IPS-18a (cell line): ENCODE results near the gene CCDC7.
"Not testable (repeated sequence)": the region's sequence is repeated elsewhere in the genome, so short reads cannot be mapped to it uniquely, and the experiment has no call there.

Experiments used
- H3K27ac ChIP-seq: one replicate; pipeline ENCODE4 v1.5.1; 2013; ENCODE audit warnings: low read length
- H3K27me3 ChIP-seq: one replicate; pipeline ENCODE4 v1.6.1; 2013; ENCODE audit warnings: mild to moderate bottlenecking, low read length; ENCODE audit not compliant: control insufficient read depth, insufficient read depth
- H3K36me3 ChIP-seq: one replicate; pipeline ENCODE4 v1.6.1; 2013; ENCODE audit warnings: low read depth, low read length; ENCODE audit not compliant: control insufficient read depth
- H3K4me1 ChIP-seq: one replicate; pipeline ENCODE4 v1.6.1; 2013; ENCODE audit warnings: low read depth, low read length; ENCODE audit not compliant: control insufficient read depth
- H3K4me3 ChIP-seq: one replicate; pipeline ENCODE4 v1.5.1; 2013; ENCODE audit warnings: low read length
- H3K9ac ChIP-seq: one replicate; pipeline ENCODE4 v1.6.1; 2013; ENCODE audit warnings: mild to moderate bottlenecking, low read length, moderate library complexity
- H3K9me3 ChIP-seq: one replicate; pipeline ENCODE4 v1.6.1; 2013; ENCODE audit warnings: low read depth, low read length; ENCODE audit not compliant: control insufficient read depth

The CCDC7 gene

DNA sequence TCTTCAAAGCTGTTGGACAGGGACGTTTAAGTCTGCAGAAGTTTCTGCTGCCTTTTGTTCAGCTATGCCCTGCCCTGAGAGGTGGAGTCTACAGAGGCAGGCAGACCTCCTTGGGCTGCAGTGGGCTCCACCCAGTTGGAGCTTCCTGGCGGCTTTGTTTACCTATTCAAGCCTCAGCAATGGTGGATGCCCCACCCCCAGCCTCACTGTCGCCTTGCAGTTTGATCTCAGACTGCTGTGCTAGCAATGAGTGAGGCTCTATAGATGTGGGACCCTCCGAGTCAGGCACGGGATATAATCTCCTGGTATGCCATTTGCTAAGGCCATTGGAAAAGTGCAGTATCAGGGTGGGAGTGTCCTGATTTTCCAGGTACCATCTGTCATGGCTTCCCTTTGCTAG, 152.1 kb downstream of the CCDC7 start:
- H3K27ac ChIP-seq, H3K9ac ChIP-seq, H3K36me3 ChIP-seq, H3K4me1 ChIP-seq, H3K4me3 ChIP-seq, H3K27me3 ChIP-seq: not testable (repeated sequence)
- H3K9me3 ChIP-seq: peaks cover 16% of the 10 kb centered on the region

DNA sequence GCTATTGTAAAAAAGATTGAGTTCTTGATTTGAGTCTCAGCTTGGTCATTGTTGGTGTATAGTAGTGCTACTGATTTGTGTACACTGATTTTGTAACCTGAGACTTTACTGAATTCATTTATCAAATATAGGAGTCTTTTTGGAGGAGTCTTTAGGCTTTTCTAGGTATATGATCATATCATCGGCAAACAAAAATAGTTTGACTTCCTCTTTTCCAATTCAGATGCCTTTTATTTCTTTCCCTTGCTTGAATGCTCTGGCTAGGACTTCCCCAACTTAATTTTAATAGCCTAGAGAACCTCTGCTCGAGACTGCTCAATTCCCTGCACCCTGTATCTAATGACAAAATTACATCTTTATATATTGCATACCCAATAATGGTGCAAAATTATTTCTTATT, 154.4 kb downstream of the CCDC7 start:
- H3K4me3 ChIP-seq: no peak overlapping the region
- H3K27me3 ChIP-seq: no peaks in the 10 kb centered on the region
- peaks cover 2% of the 10 kb centered on the region for H3K4me1 ChIP-seq
- no peak overlapping the region for H3K27ac ChIP-seq
- H3K9ac ChIP-seq: no peak overlapping the region
- peaks cover 16% of the 10 kb centered on the region for H3K9me3 ChIP-seq
- no peaks in the 10 kb centered on the region for H3K36me3 ChIP-seq

DNA sequence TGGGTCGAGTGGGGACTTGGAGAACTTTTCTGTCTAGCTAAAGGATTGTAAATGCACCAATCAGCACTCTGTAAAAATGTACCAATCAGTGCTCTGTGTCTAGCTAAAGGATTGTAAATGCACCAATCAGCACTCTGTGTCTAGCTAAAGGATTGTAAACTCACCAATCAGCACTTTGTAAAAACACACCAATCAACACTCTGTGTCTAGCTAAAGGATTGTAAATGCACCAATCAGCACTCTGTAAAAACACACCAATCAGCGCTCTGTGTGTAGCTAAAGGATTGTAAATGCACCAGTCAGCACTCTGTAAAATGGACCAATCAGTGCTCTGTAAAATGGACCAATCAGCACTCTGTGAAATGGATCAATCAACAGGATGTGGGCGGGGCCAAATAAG, 155.6 kb downstream of the CCDC7 start:
- not testable (repeated sequence) for H3K27me3 ChIP-seq, H3K9ac ChIP-seq, H3K4me1 ChIP-seq, H3K4me3 ChIP-seq, H3K36me3 ChIP-seq, H3K27ac ChIP-seq
- peaks cover 16% of the 10 kb centered on the region for H3K9me3 ChIP-seq

DNA sequence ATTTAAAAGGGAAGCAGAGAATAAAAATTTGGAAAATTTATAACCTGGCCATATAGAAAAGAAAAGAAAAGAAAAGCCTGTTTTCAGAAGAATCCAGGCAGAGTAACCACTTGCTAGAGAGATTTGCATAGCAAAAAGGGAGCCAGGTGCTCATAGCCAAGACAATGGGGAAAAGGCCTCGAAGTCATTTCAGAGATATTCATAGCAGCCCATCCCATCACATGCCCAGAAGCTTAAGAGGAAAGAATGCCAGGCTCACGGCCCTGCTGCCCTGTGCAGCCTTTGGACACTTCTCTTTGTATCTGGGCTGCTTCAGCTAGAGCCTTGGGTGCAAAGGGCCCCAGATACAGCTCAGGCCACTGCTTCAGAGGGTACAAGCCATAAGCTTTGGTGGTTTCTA, 159.8 kb downstream of the CCDC7 start:
- Histone ChIP-seq H3K4me3 (no peak overlapping the region), H3K36me3 (no peaks in the 10 kb centered on the region), H3K9me3 (peaks cover 4% of the 10 kb centered on the region), H3K27me3 (no peaks in the 10 kb centered on the region), H3K27ac (no peak overlapping the region), H3K9ac (no peak overlapping the region), H3K4me1 (peaks cover 4% of the 10 kb centered on the region)

DNA sequence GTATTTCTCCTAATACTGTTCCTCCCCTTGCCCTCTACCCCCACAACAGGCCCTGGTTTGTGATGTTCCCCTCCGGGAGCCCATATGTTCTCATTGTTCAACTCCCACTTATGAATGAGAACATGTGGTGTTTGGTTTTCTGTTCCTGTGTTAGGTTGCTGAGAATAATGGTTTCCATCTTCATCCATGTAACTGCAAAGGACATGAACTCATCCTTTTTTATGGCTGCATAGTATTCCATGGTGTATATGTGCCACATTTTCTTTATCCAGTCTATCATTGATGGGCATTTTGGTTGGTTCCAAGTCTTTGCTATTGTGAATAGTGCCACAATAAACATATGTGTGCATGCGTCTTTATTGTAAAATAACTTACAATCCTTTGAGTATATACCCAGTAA, 164.6 kb downstream of the CCDC7 start:
- H3K27ac ChIP-seq, H3K27me3 ChIP-seq, H3K4me1 ChIP-seq, H3K4me3 ChIP-seq, H3K9me3 ChIP-seq, H3K36me3 ChIP-seq, H3K9ac ChIP-seq: not testable (repeated sequence)

DNA sequence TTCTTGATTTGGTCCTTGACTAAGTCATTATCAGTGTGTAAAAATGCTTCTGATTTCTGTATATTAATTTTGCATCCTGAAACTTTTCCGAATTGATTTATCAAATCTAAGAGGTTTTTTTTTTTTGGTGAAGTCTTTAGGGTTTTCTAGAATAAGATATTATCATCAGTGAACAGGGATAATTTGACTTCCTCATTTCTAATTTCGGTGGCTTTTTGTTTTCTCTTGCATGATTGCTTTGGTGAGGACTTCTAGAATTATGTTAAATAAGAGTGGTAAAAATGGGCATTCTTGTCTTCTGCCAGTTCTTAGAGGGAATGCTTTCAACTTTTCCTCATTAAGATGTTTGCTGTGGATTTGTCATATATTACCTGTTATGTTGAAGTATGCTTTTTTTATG, 170.5 kb downstream of the CCDC7 start:
- no peaks in the 10 kb centered on the region for H3K36me3 ChIP-seq
- H3K9me3 ChIP-seq: no peaks in the 10 kb centered on the region
- no peak overlapping the region for H3K4me3 ChIP-seq
- no peaks in the 10 kb centered on the region for H3K27me3 ChIP-seq
- no peaks in the 10 kb centered on the region for H3K4me1 ChIP-seq
- H3K27ac ChIP-seq: no peak overlapping the region
- no peak overlapping the region for H3K9ac ChIP-seq

DNA sequence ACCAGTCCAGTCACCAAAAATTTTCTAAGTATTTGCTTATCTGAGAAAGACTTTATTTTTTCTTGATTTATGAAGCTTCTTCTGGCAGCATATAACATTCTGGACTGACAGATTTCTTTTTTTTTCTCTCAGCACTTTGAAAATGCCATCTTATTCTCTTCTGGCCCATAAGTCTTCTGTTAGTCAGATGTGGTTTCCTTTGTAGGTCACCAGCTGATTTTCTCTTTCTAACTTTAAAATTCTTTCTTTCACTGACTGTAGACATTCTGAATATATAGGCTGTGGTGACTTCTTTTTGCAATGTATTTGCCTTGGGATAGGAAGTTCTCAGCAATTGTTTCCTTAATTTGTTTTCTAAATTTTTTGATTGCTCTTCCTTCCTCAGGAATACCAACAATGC, 172.5 kb downstream of the CCDC7 start:
- H3K9me3 ChIP-seq: no peaks in the 10 kb centered on the region
- no peaks in the 10 kb centered on the region for H3K36me3 ChIP-seq
- no peaks in the 10 kb centered on the region for H3K27me3 ChIP-seq
- no peak overlapping the region for H3K4me3 ChIP-seq
- H3K27ac ChIP-seq: no peak overlapping the region
- H3K4me1 ChIP-seq: no peaks in the 10 kb centered on the region
- no peak overlapping the region for H3K9ac ChIP-seq

DNA sequence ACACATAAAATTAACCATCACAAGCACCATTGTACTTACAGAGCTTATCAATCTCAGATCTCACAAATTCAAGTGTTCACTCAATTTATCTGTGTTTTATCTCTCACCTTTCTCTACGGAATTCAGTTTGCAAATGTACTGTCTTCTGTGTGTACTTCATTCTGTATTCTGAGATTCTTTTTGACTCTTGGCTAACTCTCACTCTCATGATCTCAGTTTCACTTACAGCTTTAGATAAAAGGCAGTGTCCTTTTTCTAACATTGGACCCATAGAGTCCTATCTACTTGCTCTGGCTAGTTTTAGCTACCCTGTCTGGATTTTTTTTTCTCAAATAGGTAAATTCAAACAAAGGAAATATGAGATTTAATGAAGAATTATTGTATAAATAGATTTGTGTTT, 176.0 kb downstream of the CCDC7 start:
- Histone ChIP-seq H3K4me1 (no peaks in the 10 kb centered on the region), H3K36me3 (no peaks in the 10 kb centered on the region), H3K9ac (no peak overlapping the region), H3K27me3 (no peaks in the 10 kb centered on the region), H3K27ac (no peak overlapping the region), H3K9me3 (peaks cover 6% of the 10 kb centered on the region), H3K4me3 (no peak overlapping the region)

DNA sequence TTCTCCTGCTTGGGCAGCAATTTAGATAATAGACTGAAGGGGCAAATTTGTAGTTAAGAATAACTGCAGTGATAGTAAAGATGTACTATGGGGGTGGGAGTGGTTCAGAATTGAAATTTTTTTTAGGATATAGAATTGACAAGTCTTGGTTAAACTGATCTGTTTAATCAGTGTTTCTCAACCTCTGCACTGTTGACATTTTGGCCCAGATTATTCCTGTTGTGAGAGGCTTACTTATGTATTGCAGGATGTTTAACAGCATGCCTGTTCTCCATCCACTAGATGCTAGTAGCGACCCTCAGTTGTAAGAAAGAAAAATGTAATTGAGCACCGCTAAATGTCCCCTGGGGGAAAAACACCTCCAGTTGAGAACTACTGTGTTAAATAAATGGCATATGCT, 176.5 kb downstream of the CCDC7 start:
- H3K4me1 ChIP-seq: no peaks in the 10 kb centered on the region
- H3K36me3 ChIP-seq: no peaks in the 10 kb centered on the region
- no peak overlapping the region for H3K4me3 ChIP-seq
- no peak overlapping the region for H3K27ac ChIP-seq
- H3K27me3 ChIP-seq: no peaks in the 10 kb centered on the region
- peaks cover 6% of the 10 kb centered on the region for H3K9me3 ChIP-seq
- no peak overlapping the region for H3K9ac ChIP-seq

DNA sequence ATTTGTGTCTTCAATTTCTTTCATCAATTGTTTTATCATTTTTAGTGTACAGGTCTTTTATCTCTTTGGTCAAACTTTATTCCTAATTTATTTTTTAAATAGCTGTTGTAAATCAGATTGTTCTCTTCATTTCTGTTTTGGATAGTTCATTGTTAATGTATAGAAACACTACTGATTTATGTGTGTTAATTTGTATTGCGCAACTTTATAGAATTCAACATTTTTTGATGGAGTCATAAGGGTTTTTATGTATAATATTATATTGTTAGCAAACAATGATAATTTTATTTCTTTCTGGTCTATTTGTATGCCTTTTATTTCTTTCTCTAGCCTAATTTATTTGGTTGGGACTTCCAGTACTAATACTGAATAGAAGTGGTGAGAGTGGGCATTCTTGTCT, 181.2 kb downstream of the CCDC7 start:
- Histone ChIP-seq H3K4me1 (peaks cover 5% of the 10 kb centered on the region), H3K36me3 (no peaks in the 10 kb centered on the region), H3K27ac (no peak overlapping the region), H3K27me3 (no peaks in the 10 kb centered on the region), H3K9ac (no peak overlapping the region), H3K4me3 (no peak overlapping the region), H3K9me3 (peaks cover 6% of the 10 kb centered on the region)

DNA sequence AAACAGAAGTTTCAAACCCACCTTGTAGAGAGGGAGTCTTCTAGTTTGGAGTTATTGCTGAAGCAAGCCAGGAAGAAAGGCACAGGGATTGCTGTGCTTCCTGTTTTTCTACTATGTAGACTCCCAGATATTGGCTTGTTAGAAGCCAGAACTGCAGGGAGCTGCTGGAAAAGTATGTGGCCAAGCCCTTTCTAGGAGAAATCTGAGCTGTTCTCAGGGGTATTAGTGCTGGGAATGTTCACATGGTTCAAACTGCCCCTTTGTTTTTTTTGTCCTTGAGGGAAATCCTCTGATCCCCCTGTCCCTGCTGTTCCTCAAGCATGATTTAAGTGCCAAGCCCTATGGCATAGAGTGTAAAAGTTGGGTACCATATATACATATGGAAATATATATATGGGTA, 184.0 kb downstream of the CCDC7 start:
- H3K9ac ChIP-seq: no peak overlapping the region
- no peaks in the 10 kb centered on the region for H3K27me3 ChIP-seq
- H3K9me3 ChIP-seq: peaks cover 6% of the 10 kb centered on the region
- no peak overlapping the region for H3K4me3 ChIP-seq
- no peak overlapping the region for H3K27ac ChIP-seq
- H3K4me1 ChIP-seq: peaks cover 5% of the 10 kb centered on the region
- no peaks in the 10 kb centered on the region for H3K36me3 ChIP-seq

DNA sequence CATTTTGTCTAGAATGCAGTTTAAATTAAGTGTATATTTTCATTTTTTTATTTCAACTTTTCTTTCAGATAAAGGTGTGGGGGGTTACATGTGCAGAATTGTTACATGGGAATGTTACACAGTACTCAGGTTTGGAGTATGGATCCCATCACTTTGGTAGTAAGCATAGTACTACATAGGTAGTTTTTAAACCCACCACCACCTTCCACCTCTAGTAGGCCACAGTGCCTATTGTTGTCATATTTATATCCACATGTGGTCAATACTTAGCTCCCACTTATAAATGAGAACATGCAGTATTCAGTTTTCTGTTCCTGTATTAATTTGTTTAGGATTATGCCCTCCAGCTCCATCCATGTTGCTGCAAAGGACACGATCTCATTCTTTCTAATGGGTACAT, 200.6 kb downstream of the CCDC7 start:
- no peak overlapping the region for H3K4me3 ChIP-seq
- no peak overlapping the region for H3K27ac ChIP-seq
- no peak overlapping the region for H3K9ac ChIP-seq
- H3K4me1 ChIP-seq: no peaks in the 10 kb centered on the region
- H3K36me3 ChIP-seq: no peaks in the 10 kb centered on the region
- no peaks in the 10 kb centered on the region for H3K27me3 ChIP-seq
- H3K9me3 ChIP-seq: no peaks in the 10 kb centered on the region

DNA sequence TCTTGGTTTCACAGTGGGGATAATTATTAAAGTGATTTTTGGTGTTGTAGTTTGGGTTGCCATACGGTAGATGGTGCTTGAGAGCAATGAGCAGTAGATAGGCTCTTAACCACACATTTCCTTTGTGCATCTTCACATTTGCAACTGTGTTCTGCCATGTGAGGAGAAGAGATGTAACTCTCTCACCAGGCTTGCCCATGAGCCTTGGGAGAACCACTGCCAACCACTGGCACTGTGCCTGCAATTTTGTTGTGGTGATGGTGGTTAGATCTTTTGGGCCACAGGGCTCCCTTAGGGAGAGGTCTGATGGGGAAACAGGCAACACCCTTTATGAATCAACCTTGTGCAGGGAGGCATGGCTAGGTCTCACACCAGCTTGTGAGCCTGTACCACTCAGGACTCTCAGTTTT, 204.3 kb downstream of the CCDC7 start:
- H3K4me3 ChIP-seq: no peak overlapping the region
- no peaks in the 10 kb centered on the region for H3K27me3 ChIP-seq
- no peaks in the 10 kb centered on the region for H3K36me3 ChIP-seq
- H3K27ac ChIP-seq: no peak overlapping the region
- no peak overlapping the region for H3K9ac ChIP-seq
- no peaks in the 10 kb centered on the region for H3K4me1 ChIP-seq
- H3K9me3 ChIP-seq: peaks cover 9% of the 10 kb centered on the region
